Astrocyte (in vitro differentiated cells and primary cell): ENCODE data around the gene FRS2. TPM values are rescaled to one million over a fixed set of nuclear protein-coding genes. Genes with fewer than 3 reads are reported as not detected.

Source experiments
- DNase-seq: peaks from one replicate; pipeline ENCODE4 v3.0.0-alpha.2; 2010; ENCODE audit warnings: low read depth
- FAIRE-seq: peaks from 2 replicates; lab custom pipeline; 2011; peaks lifted over from hg19 to GRCh38; lab: Jason Lieb, UNC
- H2AFZ ChIP-seq: 2 replicates; pipeline ENCODE4 v1.6.0; 2012; ENCODE audit warnings: low read depth, low read length, inconsistent platforms
- H3K27ac ChIP-seq: 2 replicates; pipeline ENCODE4 v1.5.1; 2011; ENCODE audit warnings: low read depth, low read length, inconsistent platforms
- H3K27me3 ChIP-seq: 2 replicates; pipeline ENCODE4 v1.6.0; 2011; ENCODE audit warnings: low read length, inconsistent platforms; ENCODE audit not compliant: insufficient read depth
- H3K36me3 ChIP-seq: 2 replicates; pipeline ENCODE4 v1.5.1; 2011; ENCODE audit warnings: low read length, inconsistent platforms; ENCODE audit not compliant: insufficient read depth
- H3K4me1 ChIP-seq: 2 replicates; pipeline ENCODE4 v1.5.1; 2011; ENCODE audit warnings: low read length, inconsistent platforms; ENCODE audit not compliant: insufficient read depth
- H3K4me2 ChIP-seq: 2 replicates; pipeline ENCODE4 v1.6.0; 2012; ENCODE audit warnings: low read length, inconsistent platforms
- H3K4me3 ChIP-seq: 2 replicates; pipeline ENCODE4 v1.5.1; 2011; ENCODE audit warnings: low read depth, mild to moderate bottlenecking, low read length, inconsistent platforms; ENCODE audit not compliant: insufficient read depth
- H3K79me2 ChIP-seq: 2 replicates; pipeline ENCODE4 v1.6.0; 2012; ENCODE audit warnings: mild to moderate bottlenecking, low read length, inconsistent platforms; ENCODE audit not compliant: insufficient read depth
- H3K9ac ChIP-seq: 2 replicates; pipeline ENCODE4 v1.6.0; 2012; ENCODE audit warnings: mild to moderate bottlenecking, low read length, inconsistent platforms
- H3K9me3 ChIP-seq: 2 replicates; pipeline ENCODE4 v1.5.1; 2012; ENCODE audit warnings: low read depth, mild to moderate bottlenecking, low read length, inconsistent platforms; ENCODE audit not compliant: insufficient read depth
- H4K20me1 ChIP-seq: 2 replicates; pipeline ENCODE4 v1.6.0; 2012; ENCODE audit warnings: low read length, inconsistent platforms; ENCODE audit not compliant: insufficient read depth
- H3K27ac Mint-ChIP-seq: one replicate; pipeline ENCODE4 v1.8.0; 2021; ENCODE audit warnings: mild to moderate bottlenecking, mixed read lengths; ENCODE audit not compliant: unreplicated experiment
- H3K27me3 Mint-ChIP-seq: one replicate; pipeline ENCODE4 v1.8.0; 2021; ENCODE audit warnings: low read depth, mixed read lengths; ENCODE audit not compliant: unreplicated experiment
- H3K36me3 Mint-ChIP-seq: one replicate; pipeline ENCODE4 v1.8.0; 2021; ENCODE audit warnings: low read depth, mixed read lengths; ENCODE audit not compliant: unreplicated experiment
- H3K4me1 Mint-ChIP-seq: one replicate; pipeline ENCODE4 v1.8.0; 2021; ENCODE audit warnings: low read depth, mixed read lengths; ENCODE audit not compliant: unreplicated experiment
- H3K4me3 Mint-ChIP-seq: one replicate; pipeline ENCODE4 v1.8.0; 2021; ENCODE audit warnings: mild to moderate bottlenecking, moderate library complexity, mixed read lengths; ENCODE audit not compliant: unreplicated experiment
- H3K9me3 Mint-ChIP-seq: one replicate; pipeline ENCODE4 v1.8.0; 2021; ENCODE audit warnings: mild to moderate bottlenecking, mixed read lengths; ENCODE audit not compliant: unreplicated experiment
- EZH2 ChIP-seq: IDR thresholded peaks from 2 replicates; pipeline ENCODE4 v1.6.1; 2012; ENCODE audit warnings: mild to moderate bottlenecking, low read length, inconsistent platforms; ENCODE audit not compliant: insufficient read depth
- total RNA-seq: library from RNA; stranded (reverse); gene quantifications from 2 replicates; pipeline ENCODE4 v1.2.1, GENCODE V29; 2021
- TF ChIP-seq, protein P1 (sequence below): IDR thresholded peaks from 2 replicates; pipeline ENCODE4 v1.5.1; 2011; ENCODE audit warnings: low read depth, mild to moderate bottlenecking, inconsistent platforms, low read length, moderate library complexity; ENCODE audit not compliant: insufficient read depth

Gene FRS2
- total RNA-seq, 1 donor from 2014 or later = 60.9 TPM

- peak; percentile 17 for FAIRE-seq
- H3K79me2 ChIP-seq = peaks cover 99% of the 10 kb centered on the region
Observed at GRCh38 chr12:69497308-69498026, 27.3 kb downstream of the FRS2 start.

DNA sequence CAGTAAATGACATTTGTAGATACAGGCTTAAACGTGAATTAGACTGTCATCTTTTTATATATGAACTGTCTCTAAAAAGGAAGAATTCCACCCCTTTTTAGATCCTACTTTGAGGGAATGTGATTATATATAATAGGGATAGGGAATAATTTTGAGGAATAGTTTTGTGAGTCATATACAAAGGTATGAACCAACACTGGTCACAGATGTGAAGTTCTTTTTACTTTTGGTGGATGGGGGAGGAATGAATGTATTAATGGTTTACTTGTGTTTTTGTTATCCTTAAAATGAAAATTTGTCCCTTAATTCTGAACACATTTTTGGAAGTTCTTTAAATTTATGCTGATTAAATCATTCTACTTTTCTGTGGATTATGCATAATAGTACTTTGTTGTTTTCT lies 30.4 kb downstream of the FRS2 start:
- Histone ChIP-seq H3K79me2 (peaks cover 99% of the 10 kb centered on the region), H4K20me1 (peaks cover 36% of the 10 kb centered on the region), H3K9ac (peak overlapping the region; percentile 23), H2AFZ (no peak overlapping the region), H3K27ac (peak overlapping the region; percentile 73), H3K27me3 (no peaks in the 10 kb centered on the region), H3K9me3 (no peaks in the 10 kb centered on the region), H3K36me3 (no peaks in the 10 kb centered on the region), H3K4me3 (peak overlapping the region; percentile 22), H3K4me1 (peaks cover 46% of the 10 kb centered on the region), H3K4me2 (peak overlapping the region; percentile 73)
- no peak for FAIRE-seq
- no peaks in the 10 kb centered on the region for H3K27me3 Mint-ChIP-seq
- H3K9me3 Mint-ChIP-seq = no peaks in the 10 kb centered on the region
- H3K4me1 Mint-ChIP-seq = peaks cover 63% of the 10 kb centered on the region
- peak overlapping the region; percentile 58 for H3K27ac Mint-ChIP-seq
- peak; percentile 61 for DNase-seq
- H3K36me3 Mint-ChIP-seq = peaks cover 6% of the 10 kb centered on the region
- TF ChIP-seq EZH2 = no peak
- TF ChIP-seq, protein P1, sequence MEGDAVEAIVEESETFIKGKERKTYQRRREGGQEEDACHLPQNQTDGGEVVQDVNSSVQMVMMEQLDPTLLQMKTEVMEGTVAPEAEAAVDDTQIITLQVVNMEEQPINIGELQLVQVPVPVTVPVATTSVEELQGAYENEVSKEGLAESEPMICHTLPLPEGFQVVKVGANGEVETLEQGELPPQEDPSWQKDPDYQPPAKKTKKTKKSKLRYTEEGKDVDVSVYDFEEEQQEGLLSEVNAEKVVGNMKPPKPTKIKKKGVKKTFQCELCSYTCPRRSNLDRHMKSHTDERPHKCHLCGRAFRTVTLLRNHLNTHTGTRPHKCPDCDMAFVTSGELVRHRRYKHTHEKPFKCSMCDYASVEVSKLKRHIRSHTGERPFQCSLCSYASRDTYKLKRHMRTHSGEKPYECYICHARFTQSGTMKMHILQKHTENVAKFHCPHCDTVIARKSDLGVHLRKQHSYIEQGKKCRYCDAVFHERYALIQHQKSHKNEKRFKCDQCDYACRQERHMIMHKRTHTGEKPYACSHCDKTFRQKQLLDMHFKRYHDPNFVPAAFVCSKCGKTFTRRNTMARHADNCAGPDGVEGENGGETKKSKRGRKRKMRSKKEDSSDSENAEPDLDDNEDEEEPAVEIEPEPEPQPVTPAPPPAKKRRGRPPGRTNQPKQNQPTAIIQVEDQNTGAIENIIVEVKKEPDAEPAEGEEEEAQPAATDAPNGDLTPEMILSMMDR = no peak
- H3K4me3 Mint-ChIP-seq = peak overlapping the region; percentile 14

More at GRCh38 chr12:69497308-69498026, 27.3 kb downstream of the FRS2 start:
- Histone ChIP-seq H3K27me3 (no peaks in the 10 kb centered on the region), H3K4me3 (no peak overlapping the region), H3K4me2 (no peak overlapping the region), H3K9me3 (no peaks in the 10 kb centered on the region), H3K36me3 (no peaks in the 10 kb centered on the region), H2AFZ (no peak overlapping the region), H3K9ac (no peak overlapping the region), H3K27ac (no peak overlapping the region), H3K4me1 (peaks cover 36% of the 10 kb centered on the region), H4K20me1 (peaks cover 48% of the 10 kb centered on the region)
- no peak overlapping the region for H3K27ac Mint-ChIP-seq
- TF ChIP-seq, protein P1 = no peak
- no peak for TF ChIP-seq EZH2
- DNase-seq = no peak
- no peaks in the 10 kb centered on the region for H3K9me3 Mint-ChIP-seq
- H3K36me3 Mint-ChIP-seq = peaks cover 4% of the 10 kb centered on the region
- peak overlapping the region; percentile 34 for H3K4me3 Mint-ChIP-seq
- H3K27me3 Mint-ChIP-seq = no peaks in the 10 kb centered on the region
- H3K4me1 Mint-ChIP-seq = peaks cover 45% of the 10 kb centered on the region
